ENCODE measurements around the gene PTPRK. TPM values are rescaled to one million over a fixed set of nuclear protein-coding genes. Genes with fewer than 3 reads are reported as not detected.

Gene PTPRK
- total and polyA plus RNA-seq, 2 experiments from 2014 or later = 26.9 to 56.4 TPM

DNA sequence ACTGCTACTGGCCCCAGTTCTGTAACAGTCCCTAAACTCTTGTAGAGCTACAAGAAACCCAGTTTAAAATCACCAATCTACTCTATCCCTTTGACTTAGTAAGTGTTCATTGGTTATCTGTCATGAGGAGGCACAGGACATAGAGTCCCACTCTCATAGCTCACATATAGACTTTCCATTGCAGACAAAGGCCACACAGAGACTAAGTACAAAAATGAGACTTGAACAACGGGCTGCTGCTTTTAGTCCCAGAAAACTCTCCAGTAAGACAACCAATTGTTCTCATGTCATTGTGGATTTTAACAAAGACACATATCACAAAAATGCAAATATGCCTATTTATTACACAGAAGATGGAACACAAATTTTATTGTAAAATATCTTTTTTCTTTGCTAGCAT lies 197.4 kb downstream of the PTPRK start:
- TF ChIP-seq, protein P1, sequence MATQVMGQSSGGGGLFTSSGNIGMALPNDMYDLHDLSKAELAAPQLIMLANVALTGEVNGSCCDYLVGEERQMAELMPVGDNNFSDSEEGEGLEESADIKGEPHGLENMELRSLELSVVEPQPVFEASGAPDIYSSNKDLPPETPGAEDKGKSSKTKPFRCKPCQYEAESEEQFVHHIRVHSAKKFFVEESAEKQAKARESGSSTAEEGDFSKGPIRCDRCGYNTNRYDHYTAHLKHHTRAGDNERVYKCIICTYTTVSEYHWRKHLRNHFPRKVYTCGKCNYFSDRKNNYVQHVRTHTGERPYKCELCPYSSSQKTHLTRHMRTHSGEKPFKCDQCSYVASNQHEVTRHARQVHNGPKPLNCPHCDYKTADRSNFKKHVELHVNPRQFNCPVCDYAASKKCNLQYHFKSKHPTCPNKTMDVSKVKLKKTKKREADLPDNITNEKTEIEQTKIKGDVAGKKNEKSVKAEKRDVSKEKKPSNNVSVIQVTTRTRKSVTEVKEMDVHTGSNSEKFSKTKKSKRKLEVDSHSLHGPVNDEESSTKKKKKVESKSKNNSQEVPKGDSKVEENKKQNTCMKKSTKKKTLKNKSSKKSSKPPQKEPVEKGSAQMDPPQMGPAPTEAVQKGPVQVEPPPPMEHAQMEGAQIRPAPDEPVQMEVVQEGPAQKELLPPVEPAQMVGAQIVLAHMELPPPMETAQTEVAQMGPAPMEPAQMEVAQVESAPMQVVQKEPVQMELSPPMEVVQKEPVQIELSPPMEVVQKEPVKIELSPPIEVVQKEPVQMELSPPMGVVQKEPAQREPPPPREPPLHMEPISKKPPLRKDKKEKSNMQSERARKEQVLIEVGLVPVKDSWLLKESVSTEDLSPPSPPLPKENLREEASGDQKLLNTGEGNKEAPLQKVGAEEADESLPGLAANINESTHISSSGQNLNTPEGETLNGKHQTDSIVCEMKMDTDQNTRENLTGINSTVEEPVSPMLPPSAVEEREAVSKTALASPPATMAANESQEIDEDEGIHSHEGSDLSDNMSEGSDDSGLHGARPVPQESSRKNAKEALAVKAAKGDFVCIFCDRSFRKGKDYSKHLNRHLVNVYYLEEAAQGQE (IDR thresholded peaks at IDR 0.05; ENCODE audit: unreplicated experiment) = no peak
- TF ChIP-seq POLR2AphosphoS5 (IDR thresholded peaks at IDR 0.05; ENCODE audit: low read depth) (no peak), EZH2 (IDR thresholded peaks at IDR 0.05; ENCODE audit: low read depth, unreplicated experiment) (no peak), CTCF (conservative IDR thresholded peaks at IDR 0.05; ENCODE audit: low read depth in 2 of 2) (no peak), NANOG (IDR thresholded peaks at IDR 0.05; ENCODE audit: borderline replicate concordance) (no peak), CREB1 (CRISPR knock-in tag; IDR thresholded peaks at IDR 0.05; ENCODE audit: low read depth) (no peak), ZNF331 (CRISPR knock-in tag; IDR thresholded peaks at IDR 0.05; ENCODE audit: low read depth) (no peak), JUNB (IDR thresholded peaks at IDR 0.05; ENCODE audit: unreplicated experiment) (no peak), EZH2phosphoT487 (IDR thresholded peaks at IDR 0.05; ENCODE audit: unreplicated experiment) (no peak), ETS1 (IDR thresholded peaks at IDR 0.05) (no peak), ZNF462 (CRISPR knock-in tag; IDR thresholded peaks at IDR 0.05) (no peak), ZNF114 (CRISPR knock-in tag; IDR thresholded peaks at IDR 0.05) (no peak), STAT1 (IDR thresholded peaks at IDR 0.05; ENCODE audit: unreplicated experiment) (no peak)
- peaks cover 41% of the 10 kb centered on the region for H3K79me2 ChIP-seq (replicated peaks; ENCODE audit: insufficient read depth)
- no peaks in the 10 kb centered on the region for H3K36me3 Mint-ChIP-seq (ENCODE audit: low read depth)
- H4K20me1 ChIP-seq (replicated peaks; ENCODE audit: insufficient read depth) = peaks cover 3% of the 10 kb centered on the region; the same call in 1 of the 2 replicates
- no peak overlapping the region for H2AFZ ChIP-seq
- H3K4me3 ChIP-seq = no peak overlapping the region
- peaks cover 21% of the 10 kb centered on the region for H3K4me1 ChIP-seq (ENCODE audit: insufficient read depth)
- H3K27ac Mint-ChIP-seq = no peak overlapping the region
- DNase-seq (ENCODE audit: low spot score) (no peak), ATAC-seq (no peak)
- no peaks in the 10 kb centered on the region for H3K27me3 ChIP-seq (ENCODE audit: insufficient read depth)
- H3K27ac ChIP-seq (ENCODE audit: low read depth) = no peak overlapping the region
- no peaks in the 10 kb centered on the region for H3K36me3 ChIP-seq (ENCODE audit: insufficient read depth)
- H3K9me3 Mint-ChIP-seq = no peaks in the 10 kb centered on the region; the same call in 2 of the 3 replicates
- H3K27me3 Mint-ChIP-seq (ENCODE audit: insufficient read depth, low read depth, poor library complexity) = no peaks in the 10 kb centered on the region
- peaks cover 21% of the 10 kb centered on the region; the same call in 2 of the 3 replicates for H3K4me1 Mint-ChIP-seq
- H3K9me2 ChIP-seq (ENCODE audit: insufficient read depth) = no peaks in the 10 kb centered on the region
- no peak overlapping the region for H3K4me2 ChIP-seq
- no peak overlapping the region for H3K4me3 Mint-ChIP-seq
- no peaks in the 10 kb centered on the region for H3F3A ChIP-seq (replicated peaks; ENCODE audit: low read depth)
